HepG2 (cell line): ENCODE measurements around the gene KRT38. TPM values are rescaled to one million over a fixed set of nuclear protein-coding genes. Genes with fewer than 3 reads are reported as not detected.

Source experiments
- ATAC-seq: fragments of 200-7000 bp; cut with Tn5 transposase; 3 replicates; pipeline ENCODE4 v1.9.1; 2020; ENCODE audit warnings: mild to moderate bottlenecking, moderate library complexity
- BruUV-seq: library from RNA; stranded (reverse); fragments of 400-500 nt; replicated peaks from 2 replicates; lab custom pipeline; 2021; lab: Mats Ljungman, UMichigan
- CTCF ChIA-PET: fragments of 300-600 bp; formaldehyde crosslinking; extraction: SDS; loops from one replicate; lab custom pipeline; 2021; ENCODE audit warnings: low total read pairs, inconsistent platforms, low intra/inter-chr PET ratio; lab: Yijun Ruan, JAX
- POLR2A ChIA-PET: fragments of 350-600 bp; sonication (Branson Sonifier 250); formaldehyde crosslinking; loops from one replicate; lab custom pipeline; 2020; ENCODE audit warnings: antibody characterized with exemption, inconsistent platforms; lab: Yijun Ruan, JAX
- DNase-seq: peaks from one replicate; pipeline ENCODE4 v3.0.0-alpha.2; 2015; ENCODE audit warnings: low spot score
- FAIRE-seq: peaks from 3 replicates; lab custom pipeline; 2011; peaks lifted over from hg19 to GRCh38; lab: Jason Lieb, UNC
- H2AFZ ChIP-seq: one replicate; pipeline ENCODE4 v1.6.1; 2011; ENCODE audit warnings: low read length, inconsistent platforms
- H3K27ac ChIP-seq: fragments of 300-600 bp; 3 replicates; pipeline ENCODE4 v1.8.0; 2011; ENCODE audit warnings: mixed run types, mild to moderate bottlenecking, mixed read lengths, low read length, inconsistent platforms; ENCODE audit not compliant: insufficient read depth; ENCODE audit errors: extremely low read length
- H3K27me3 ChIP-seq, 2 experiments: fragments of 200-600 bp in 1 of 2; 2 replicates in 1 of 2; 3 replicates in 1 of 2; pipeline versions ENCODE4 v1.6.0 to v1.8.0; 2011; ENCODE audit warnings: low read length in 2 of 2, mild to moderate bottlenecking in 2 of 2, moderate library complexity in 2 of 2, inconsistent platforms in 1 of 2; ENCODE audit not compliant: insufficient read depth in 2 of 2, control insufficient read depth in 1 of 2
- H3K36me3 ChIP-seq, 2 experiments: fragments of 200-600 bp in 1 of 2; replicated peaks in 1 of 2; 2 replicates in 1 of 2; 3 replicates in 1 of 2; pipeline versions ENCODE4 v1.5.1 to v1.8.0; 2011; ENCODE audit warnings: low read length in 2 of 2, inconsistent platforms in 1 of 2; ENCODE audit not compliant: insufficient read depth in 2 of 2, control insufficient read depth in 1 of 2
- H3K4me1 ChIP-seq: 2 replicates; pipeline ENCODE4 v1.5.1; 2012; ENCODE audit warnings: low read length, inconsistent platforms; ENCODE audit not compliant: insufficient read depth
- H3K4me2 ChIP-seq: 2 replicates; pipeline ENCODE4 v1.6.0; 2011; ENCODE audit warnings: low read depth, low read length, inconsistent platforms
- H3K4me3 ChIP-seq, 3 experiments: fragments of 200-600 bp in 1 of 3; sonication (generic), shearing (Covaris generic) in 1 of 3; replicated peaks in 1 of 3; 2 replicates each; pipeline ENCODE4 v1.5.1; 2011 to 2016; ENCODE audit warnings: low read length in 3 of 3, inconsistent platforms in 2 of 3, low read depth in 2 of 3, mild to moderate bottlenecking in 2 of 3, control low read depth in 1 of 3, mixed read lengths in 1 of 3; ENCODE audit not compliant: insufficient read depth in 1 of 3
- H3K79me2 ChIP-seq: one replicate; pipeline ENCODE4 v1.6.1; 2011; ENCODE audit warnings: low read length, inconsistent platforms; ENCODE audit not compliant: insufficient read depth
- H3K9ac ChIP-seq: 2 replicates; pipeline ENCODE4 v1.6.0; 2011; ENCODE audit warnings: mild to moderate bottlenecking, low read depth, low read length, inconsistent platforms; ENCODE audit not compliant: insufficient read depth
- H3K9me3 ChIP-seq: 2 replicates; pipeline ENCODE4 v1.5.1; 2012; ENCODE audit warnings: mild to moderate bottlenecking, low read length
- H4K20me1 ChIP-seq: 2 replicates; pipeline ENCODE4 v1.6.0; 2011; ENCODE audit warnings: inconsistent platforms, mild to moderate bottlenecking, low read length, moderate library complexity; ENCODE audit not compliant: insufficient read depth
- AHDC1 ChIP-seq: sonication (generic); formaldehyde crosslinking; IDR thresholded peaks from 2 replicates; pipeline ENCODE4 v1.5.1; 2020; ENCODE audit warnings: mild to moderate bottlenecking, missing genetic modification reagents, borderline replicate concordance
- CENPX ChIP-seq: sonication (generic); formaldehyde crosslinking; IDR thresholded peaks from 2 replicates; pipeline ENCODE4 v1.9.0; 2021; ENCODE audit warnings: mild to moderate bottlenecking, missing genetic modification reagents, moderate library complexity
- CREBL2 ChIP-seq: sonication (generic); formaldehyde crosslinking; IDR thresholded peaks from 2 replicates; pipeline ENCODE4 v1.8.1; 2023; ENCODE audit warnings: missing genetic modification reagents, mild to moderate bottlenecking, borderline replicate concordance
- DDIT3 ChIP-seq: sonication (generic); formaldehyde crosslinking; IDR thresholded peaks from 2 replicates; pipeline ENCODE4 v1.4.0; 2020; ENCODE audit warnings: mild to moderate bottlenecking, missing genetic modification reagents
- ETV5 ChIP-seq: IDR thresholded peaks from 2 replicates; pipeline ENCODE4 v1.6.1; 2018; ENCODE audit warnings: missing biosample characterization, missing genetic modification reagents, inconsistent platforms, borderline replicate concordance
- HES4 ChIP-seq: sonication (generic); formaldehyde crosslinking; IDR thresholded peaks from 2 replicates; pipeline ENCODE4 v1.9.0; 2021; ENCODE audit warnings: mild to moderate bottlenecking, missing genetic modification reagents, borderline replicate concordance
- JUN ChIP-seq: sonication (generic); formaldehyde crosslinking; IDR thresholded peaks from 2 replicates; pipeline ENCODE4 v1.4.0; 2020; ENCODE audit warnings: mild to moderate bottlenecking, missing genetic modification reagents
- NFE2L2 ChIP-seq: fragments of 150-350 bp; IDR thresholded peaks from 2 replicates; pipeline ENCODE4 v1.6.1; 2014; ENCODE audit warnings: low read length
- NFYB ChIP-seq: sonication (generic); formaldehyde crosslinking; IDR thresholded peaks from 2 replicates; pipeline ENCODE4 v1.4.0; 2020; ENCODE audit warnings: missing genetic modification reagents
- ONECUT2 ChIP-seq: sonication (generic); formaldehyde crosslinking; IDR thresholded peaks from 2 replicates; pipeline ENCODE4 v1.4.0; 2020; ENCODE audit warnings: missing genetic modification reagents
- PHF5A ChIP-seq: IDR thresholded peaks from one replicate; pipeline ENCODE4 v1.6.1; 2018; ENCODE audit warnings: low read depth, missing genetic modification reagents; ENCODE audit not compliant: unreplicated experiment
- SIX1 ChIP-seq: sonication (generic); formaldehyde crosslinking; IDR thresholded peaks from 2 replicates; pipeline ENCODE4 v1.4.0; 2020; ENCODE audit warnings: missing genetic modification reagents, borderline replicate concordance
- ZBTB2 ChIP-seq: sonication (generic); formaldehyde crosslinking; IDR thresholded peaks from 2 replicates; pipeline ENCODE4 v1.8.0; 2022; ENCODE audit warnings: low read depth, missing genetic modification reagents
- ZNF160 ChIP-seq: sonication (generic); formaldehyde crosslinking; IDR thresholded peaks from 2 replicates; pipeline ENCODE4 v1.8.0; 2022; ENCODE audit warnings: mild to moderate bottlenecking, inconsistent platforms, missing genetic modification reagents
- ZNF580 ChIP-seq: IDR thresholded peaks from 2 replicates; pipeline ENCODE4 v1.6.1; 2016; ENCODE audit warnings: low read depth, borderline replicate concordance
- ZNF772 ChIP-seq: sonication (generic); formaldehyde crosslinking; IDR thresholded peaks from 2 replicates; pipeline ENCODE4 v1.5.0; 2020; ENCODE audit warnings: mild to moderate bottlenecking, missing genetic modification reagents
- ZNF891 ChIP-seq: sonication (generic); formaldehyde crosslinking; IDR thresholded peaks from 2 replicates; pipeline ENCODE4 v1.5.0; 2020; ENCODE audit warnings: mild to moderate bottlenecking, missing genetic modification reagents
- WGBS: methylation state at CpG from one replicate; pipeline ENCODE4 v1.1.6; 2017; ENCODE audit warnings: low lambda C conversion rate; 5-methylcytosine and 5-hydroxymethylcytosine counted together
- in situ Hi-C: cut with HindIII; loops from 2 replicates; pipeline ENCODE4 v1.10.0; 2017; ENCODE audit warnings: low pct_unique_long_range_greater_than_20kb; ENCODE audit not compliant: extremely low pct_ligation_motif_present
- intact Hi-C: fragments of 100-400 bp; cut with micrococcal nuclease; formaldehyde crosslinking; loops from one replicate; pipeline ENCODE4 v1.10.0; 2022; ENCODE audit not compliant: unreplicated experiment
- polyA plus RNA-seq, 8 experiments: library from polyadenylated mRNA; depleted of rRNA in 3 of 8; stranded (reverse) in 7 of 8; unstranded in 1 of 8; fragments of >200 nt; fragmentation: Illumina TruSeq in 4 of 8; extraction: Trizol in 4 of 8; gene quantifications; 2 replicates each; pipeline versions ENCODE4 v1.2.1 to v1.2.3, GENCODE V29; 2011 to 2016; ENCODE audit warnings: low read depth in 4 of 8, missing spikeins in 1 of 8, mixed read lengths in 1 of 8; ENCODE audit not compliant: insufficient read depth in 1 of 8
- total RNA-seq, 5 experiments: library from RNA; depleted of rRNA; stranded (reverse); fragments of >200 nt; fragmentation: Illumina TruSeq; extraction: Trizol; gene quantifications; 2 replicates each; pipeline ENCODE4 v1.2.3, GENCODE V29; 2016; ENCODE audit warnings: low read depth in 1 of 5

The KRT38 gene
- total and polyA plus RNA-seq, 2 of the 13 experiments (the other 11 are each of a cell fraction or from before 2014, with no cell fraction given): not detected

- TF ChIP-seq AHDC1 (CRISPR knock-in tag): no peak
Measured at GRCh38 chr17:41453066-41453465, 12.3 kb upstream of the KRT38 start (continued).

GRCh38 chr17:41452281-41452680 lies 11.5 kb upstream of the KRT38 start:
- H3K79me2 ChIP-seq: no peaks in the 10 kb centered on the region
- POLR2A ChIA-PET: no interaction called here
- H3K9me3 ChIP-seq: no peaks in the 10 kb centered on the region
- no peak overlapping the region for H3K4me3 ChIP-seq
- DNase-seq (no peak), ATAC-seq (no peak), FAIRE-seq (no peak)
- H3K4me1 ChIP-seq: no peaks in the 10 kb centered on the region
- no peak overlapping the region for H2AFZ ChIP-seq
- intact Hi-C loops (no loop called here), in situ Hi-C loops (no loop called here)
- no peak overlapping the region for H3K9ac ChIP-seq
- H4K20me1 ChIP-seq: no peaks in the 10 kb centered on the region
- H3K27ac ChIP-seq: no peak overlapping the region
- WGBS: under 1% methylated on average over 4 of the region's 4 CpGs
- CTCF ChIA-PET: no interaction called here
- peaks cover 0 to 4% of the 10 kb centered on the region in 2 experiments; a peak in 1 of 5 replicates for H3K27me3 ChIP-seq
- no peak for TF ChIP-seq ZNF160 (CRISPR knock-in tag)
- no peak for TF ChIP-seq HES4 (CRISPR knock-in tag)
- no peak for TF ChIP-seq ZNF580
- TF ChIP-seq CREBL2 (CRISPR knock-in tag): no peak
- TF ChIP-seq JUN (CRISPR knock-in tag): no peak
- no peak for TF ChIP-seq ZNF891 (CRISPR knock-in tag)
- TF ChIP-seq NFYB: no peak
- no peak for TF ChIP-seq PHF5A (CRISPR knock-in tag)
- no peak for TF ChIP-seq NFE2L2
- TF ChIP-seq ETV5 (CRISPR knock-in tag): no peak
- TF ChIP-seq SIX1: no peak
- no peak for TF ChIP-seq CENPX
- no peak for TF ChIP-seq ZBTB2 (CRISPR knock-in tag)
- no peak for TF ChIP-seq DDIT3 (CRISPR knock-in tag)
- no peak for TF ChIP-seq ONECUT2 (CRISPR knock-in tag)
- TF ChIP-seq ZNF772 (CRISPR knock-in tag): no peak
- H3K36me3 ChIP-seq: no peaks in the 10 kb centered on the region
- BruUV-seq: no TSS peak
- no peak overlapping the region for H3K4me2 ChIP-seq
